Fibroblast of skin of scalp (primary cell): Measurements from ENCODE around the gene SP140L. TPM values are rescaled to one million over a fixed set of nuclear protein-coding genes. Genes with fewer than 3 reads are reported as not detected.
A peak's percentile ranks its signal among the peaks of the same experiment; 100 is the strongest.
"Not testable (repeated sequence)": the region's sequence is repeated elsewhere in the genome, so short reads cannot be mapped to it uniquely, and the experiment has no call there.

Experiments used
- DNase-seq: peaks from one replicate; pipeline ENCODE4 v3.0.0-alpha.2; 2013
- polyA plus RNA-seq, 2 experiments: library from polyadenylated mRNA; unstranded; fragments of 120-200 nt; gene quantifications; one replicate each; pipeline ENCODE4 v1.2.1, GENCODE V29; 2013; ENCODE audit not compliant: insufficient read length in 2 of 2

The SP140L gene
- polyA plus RNA-seq (2013, experiment 1 of 2; ENCODE audit: insufficient read length): 13.4 TPM
- 13.8 TPM for polyA plus RNA-seq (2013, experiment 2 of 2; ENCODE audit: insufficient read length)

- DNase-seq: peak; percentile 86
Measured at GRCh38 chr2:230326453-230327417, at the start of gene SP140L. Gene SP140L, plus strand, starts transcription at chr2:230327193. Its CDS starts 77 bp downstream, at chr2:230327270.

- DNase-seq: no peak
Measured at GRCh38 chr2:230282936-230283335, 44.1 kb upstream of the SP140L start.

GRCh38 chr2:230286048-230286447, 40.9 kb upstream of the SP140L start:
- DNase-seq: no peak

- DNase-seq: peak; percentile 10
Measured at GRCh38 chr2:230289311-230289710, 37.7 kb upstream of the SP140L start.

- DNase-seq: no peak
Measured at GRCh38 chr2:230295192-230295591, 31.8 kb upstream of the SP140L start.

- no peak for DNase-seq
Measured at GRCh38 chr2:230296917-230297316, 30.1 kb upstream of the SP140L start.

GRCh38 chr2:230299618-230300017, 27.4 kb upstream of the SP140L start:
- DNase-seq: no peak

- DNase-seq: no peak
Measured at GRCh38 chr2:230305416-230306275, 21.3 kb upstream of the SP140L start.

- DNase-seq: no peak
Measured at GRCh38 chr2:230306474-230306873, 20.5 kb upstream of the SP140L start.

GRCh38 chr2:230307485-230307884, 19.5 kb upstream of the SP140L start:
- no peak for DNase-seq

GRCh38 chr2:230308402-230309000, 18.5 kb upstream of the SP140L start:
- DNase-seq: no peak

GRCh38 chr2:230310792-230311191, 16.2 kb upstream of the SP140L start:
- not testable (repeated sequence) for DNase-seq

- DNase-seq: not testable (repeated sequence)
Measured at GRCh38 chr2:230311634-230312033, 15.4 kb upstream of the SP140L start.

- peak; percentile 12 for DNase-seq
Measured at GRCh38 chr2:230312638-230313037, 14.4 kb upstream of the SP140L start.

GRCh38 chr2:230317366-230317765, 9.6 kb upstream of the SP140L start:
- no peak for DNase-seq

- DNase-seq: no peak
Measured at GRCh38 chr2:230318190-230319121, 8.5 kb upstream of the SP140L start.

GRCh38 chr2:230319211-230319862, 7.7 kb upstream of the SP140L start:
- no peak for DNase-seq

GRCh38 chr2:230321031-230321430, 6.0 kb upstream of the SP140L start:
- no peak for DNase-seq

GRCh38 chr2:230322561-230323384, 4.2 kb upstream of the SP140L start:
- no peak for DNase-seq
